AG04449 (cell line): ENCODE results near the gene CORO1C.

ENCODE experiments used
- CTCF ChIA-PET: fragments of 350-600 bp; formaldehyde crosslinking; extraction: SDS; loops from one replicate; lab custom pipeline; 2021; ENCODE audit warnings: antibody characterized with exemption; lab: Yijun Ruan, JAX
- POLR2A ChIA-PET: fragments of 400-600, 350-600 bp; formaldehyde crosslinking; extraction: SDS; loops from one replicate; lab custom pipeline; 2020; ENCODE audit warnings: antibody characterized with exemption, inconsistent platforms; lab: Yijun Ruan, JAX
- DNase-seq: peaks from one replicate; pipeline ENCODE4 v3.0.0-alpha.2; 2010; ENCODE audit warnings: low read depth, low spot score
- H3K4me3 ChIP-seq: 2 replicates; pipeline ENCODE4 v1.5.1; 2011; ENCODE audit warnings: low read depth, mild to moderate bottlenecking, control low read depth, low read length
- TF ChIP-seq, protein P1 (sequence below): IDR thresholded peaks from one replicate; pipeline ENCODE4 v1.5.1; 2011; ENCODE audit warnings: mild to moderate bottlenecking, moderate library complexity, low read length, control low read depth, inconsistent platforms; ENCODE audit not compliant: insufficient read depth; ENCODE audit errors: missing control alignments

The CORO1C gene

DNA sequence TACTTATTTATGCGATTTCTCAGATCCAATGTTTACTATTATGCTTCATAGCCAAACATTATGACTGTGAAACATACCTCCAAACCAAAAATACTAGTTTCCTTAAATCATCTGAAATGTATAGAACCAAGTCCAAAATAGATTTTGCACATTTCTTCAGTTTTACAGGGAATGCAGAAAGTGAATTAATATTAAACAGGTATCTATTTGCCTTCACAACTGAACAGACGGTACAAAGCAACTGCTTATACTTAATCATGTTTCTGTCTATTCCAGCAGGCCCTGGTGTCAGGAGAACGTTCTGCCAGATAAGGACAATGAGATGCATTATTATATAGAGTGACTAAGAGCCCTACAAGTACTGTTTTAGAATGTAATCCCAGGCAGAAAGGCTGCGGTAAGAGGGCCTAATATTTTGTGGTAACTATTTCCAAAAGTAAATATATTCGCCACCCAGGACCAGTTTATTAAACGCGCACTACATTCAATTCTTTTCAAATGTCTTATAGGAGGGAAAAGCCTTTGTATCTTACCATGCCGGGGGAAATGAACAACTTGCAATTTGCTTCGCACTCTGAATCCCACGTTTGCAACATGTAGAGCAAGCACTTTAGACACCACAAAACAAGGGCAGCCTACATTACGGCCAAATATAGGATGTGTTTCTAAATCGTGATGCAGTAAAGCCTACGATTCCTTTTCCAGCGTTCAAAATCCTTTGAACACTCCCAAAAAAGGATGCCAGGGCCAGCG, 1.5 kb downstream of the CORO1C start:
- ChIA-PET POLR2A (interaction anchor here (0.6 to 1.5 kb wide), 12 partner anchors 8 to 121 kb away, joined by 3 to 10 read pairs (median 4); no protein-coding TSS in a partner anchor), CTCF (interaction anchor here (1.0 to 1.1 kb wide), 2 partner anchors 64 to 75 kb away, joined by 3 to 5 read pairs; no protein-coding TSS in a partner anchor)
- TF ChIP-seq, protein P1, sequence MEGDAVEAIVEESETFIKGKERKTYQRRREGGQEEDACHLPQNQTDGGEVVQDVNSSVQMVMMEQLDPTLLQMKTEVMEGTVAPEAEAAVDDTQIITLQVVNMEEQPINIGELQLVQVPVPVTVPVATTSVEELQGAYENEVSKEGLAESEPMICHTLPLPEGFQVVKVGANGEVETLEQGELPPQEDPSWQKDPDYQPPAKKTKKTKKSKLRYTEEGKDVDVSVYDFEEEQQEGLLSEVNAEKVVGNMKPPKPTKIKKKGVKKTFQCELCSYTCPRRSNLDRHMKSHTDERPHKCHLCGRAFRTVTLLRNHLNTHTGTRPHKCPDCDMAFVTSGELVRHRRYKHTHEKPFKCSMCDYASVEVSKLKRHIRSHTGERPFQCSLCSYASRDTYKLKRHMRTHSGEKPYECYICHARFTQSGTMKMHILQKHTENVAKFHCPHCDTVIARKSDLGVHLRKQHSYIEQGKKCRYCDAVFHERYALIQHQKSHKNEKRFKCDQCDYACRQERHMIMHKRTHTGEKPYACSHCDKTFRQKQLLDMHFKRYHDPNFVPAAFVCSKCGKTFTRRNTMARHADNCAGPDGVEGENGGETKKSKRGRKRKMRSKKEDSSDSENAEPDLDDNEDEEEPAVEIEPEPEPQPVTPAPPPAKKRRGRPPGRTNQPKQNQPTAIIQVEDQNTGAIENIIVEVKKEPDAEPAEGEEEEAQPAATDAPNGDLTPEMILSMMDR, result no peak
- peak overlapping the region; percentile 99 for H3K4me3 ChIP-seq
- no peak for DNase-seq

DNA sequence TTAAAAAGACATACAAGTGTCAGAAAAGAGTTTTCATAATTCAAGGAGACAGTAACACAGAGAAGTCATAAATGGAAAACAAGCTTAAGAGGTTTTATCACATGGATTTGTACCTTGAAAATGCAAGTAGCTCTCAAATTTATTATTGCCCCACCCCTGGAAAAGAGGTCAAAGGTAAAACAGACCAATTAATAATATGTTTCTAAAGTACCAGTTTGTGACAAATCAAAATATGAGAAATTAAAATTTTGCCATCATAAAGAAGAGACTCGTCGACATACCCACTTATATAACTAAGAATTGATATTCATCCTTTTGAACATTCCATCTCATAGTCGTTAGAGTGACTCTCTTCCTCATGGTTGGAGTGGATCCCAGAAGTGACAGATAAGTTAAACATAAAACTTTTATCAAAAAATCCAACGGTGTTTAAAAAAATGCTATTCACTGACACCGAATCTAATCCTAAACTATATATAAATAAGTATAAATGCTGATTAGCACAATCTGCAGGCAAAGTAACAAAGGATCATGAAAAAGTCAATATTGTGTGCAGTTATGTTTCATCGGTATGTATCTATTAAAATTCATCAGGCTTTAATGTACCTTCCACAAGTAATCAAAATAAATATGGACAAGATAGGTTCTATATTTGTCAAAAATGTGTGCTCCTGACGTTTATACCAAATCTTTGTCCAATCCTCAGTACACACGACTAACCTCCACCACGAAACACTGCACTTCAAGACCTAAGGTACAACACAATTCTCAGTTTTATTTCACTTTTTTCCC, 2.3 kb downstream of the CORO1C start:
- POLR2A ChIA-PET, result interaction anchor here (1.0 kb wide), 1 partner anchor 42 kb away, joined by 3 read pairs; no protein-coding TSS in a partner anchor
- H3K4me3 ChIP-seq, result peak overlapping the region; percentile 99
- TF ChIP-seq, protein P1, result no peak
- CTCF ChIA-PET, result interaction anchor here (1.1 kb wide), 1 partner anchor 82 kb away, joined by 3 read pairs; no protein-coding TSS in a partner anchor
- no peak for DNase-seq

DNA sequence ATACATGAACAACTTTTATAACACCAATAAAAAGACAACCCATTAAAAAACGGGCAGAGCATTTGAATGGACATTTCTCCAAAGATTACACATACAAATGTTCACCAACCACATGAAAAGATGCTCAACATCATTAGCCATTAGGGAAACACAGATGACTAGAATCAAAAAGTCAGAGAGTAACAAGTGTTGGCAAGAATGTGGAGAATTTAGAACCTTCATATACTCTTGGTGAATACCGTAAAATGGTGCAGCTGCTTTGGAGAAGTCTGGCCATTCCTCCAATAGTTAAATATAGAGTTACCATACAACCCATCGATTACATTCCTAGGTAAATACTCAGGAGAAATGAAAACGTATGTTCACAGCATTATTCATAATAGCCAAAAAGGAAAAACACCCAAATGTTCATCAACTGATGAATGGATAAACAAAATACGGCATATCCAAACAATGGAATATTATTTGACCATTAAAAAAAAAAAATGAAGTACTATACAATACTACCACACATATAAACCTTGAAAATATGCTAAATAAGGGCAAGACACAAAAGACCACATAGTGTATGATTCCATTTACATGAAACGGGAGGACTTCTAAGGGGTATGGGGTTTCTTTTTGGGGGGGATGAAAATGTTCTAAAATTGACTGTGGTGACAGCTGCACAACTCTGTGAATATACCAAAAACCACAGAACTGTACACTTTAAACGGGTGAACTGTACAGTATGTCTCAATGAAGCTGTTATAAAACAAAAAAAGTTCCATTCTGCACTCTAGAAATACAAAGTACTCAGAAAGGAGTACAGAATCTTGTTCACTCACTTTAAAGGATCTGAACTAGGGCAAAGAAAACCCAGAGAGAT, 3.2 kb downstream of the CORO1C start:
- peak overlapping the region; percentile 99 for H3K4me3 ChIP-seq
- DNase-seq, result no peak
- ChIA-PET CTCF (interaction anchor here (1.1 to 3.3 kb wide), 2 partner anchors 64 to 81 kb away, joined by 3 to 14 read pairs; no protein-coding TSS in a partner anchor), POLR2A (interaction anchor here (1.0 kb wide), 1 partner anchor 41 kb away, joined by 3 read pairs; no protein-coding TSS in a partner anchor)
- TF ChIP-seq, protein P1, result no peak

DNA sequence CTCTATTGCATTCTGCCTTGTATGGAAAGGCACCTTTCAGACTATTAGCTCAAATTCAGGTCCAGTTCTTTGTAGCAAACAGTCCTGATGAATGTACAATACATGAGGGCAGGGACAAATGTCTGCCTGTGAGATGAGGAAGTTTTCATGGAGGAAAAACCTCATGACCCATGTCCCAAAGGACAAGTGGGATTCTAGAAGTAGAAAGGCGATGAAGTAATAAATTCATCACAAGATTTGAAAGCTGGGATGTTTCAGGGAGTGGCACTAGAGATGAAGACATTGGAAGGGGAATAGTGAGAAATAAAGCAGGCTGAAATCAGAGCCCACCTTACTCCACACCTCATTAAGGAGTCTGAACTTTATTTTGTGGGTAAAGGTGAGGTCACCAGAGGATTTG, 4.2 kb downstream of the CORO1C start:
- ChIA-PET POLR2A (no interaction called here), CTCF (interaction anchor here (0.6 to 3.3 kb wide), 3 partner anchors 41 to 162 kb away, joined by 3 to 14 read pairs (median 5); no protein-coding TSS in a partner anchor)
- no peak overlapping the region for H3K4me3 ChIP-seq
- TF ChIP-seq, protein P1, result no peak
- no peak for DNase-seq

DNA sequence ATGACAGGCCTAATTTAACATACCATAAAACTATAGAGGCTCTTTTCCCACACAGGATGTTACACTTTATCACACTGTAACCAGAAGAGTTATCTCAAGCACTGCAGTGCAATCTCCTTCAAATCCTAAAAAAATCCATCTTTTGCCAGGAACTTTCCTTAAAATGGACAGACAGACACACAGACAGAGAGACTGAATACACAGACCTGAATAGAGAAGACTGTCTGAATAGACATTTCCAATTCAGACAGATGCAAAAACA, 6.5 kb downstream of the CORO1C start:
- ChIA-PET POLR2A (interaction anchor here (1.3 kb wide), 1 partner anchor 58 kb away, joined by 4 read pairs; no protein-coding TSS in a partner anchor), CTCF (interaction anchor here (0.8 to 3.3 kb wide), 3 partner anchors 60 to 79 kb away, joined by 3 to 14 read pairs (median 4); no protein-coding TSS in a partner anchor)
- no peak for DNase-seq
- no peak overlapping the region; the same call in 1 of the 2 replicates for H3K4me3 ChIP-seq
- TF ChIP-seq, protein P1, result no peak
